Endothelial cell of umbilical vein (primary cell): ENCODE measurements around the gene UBE2G1. TPM values are rescaled to one million over a fixed set of nuclear protein-coding genes. Genes with fewer than 3 reads are reported as not detected.

ENCODE experiments used
- BruUV-seq: library from RNA; stranded (reverse); fragments of 400-500 nt; replicated peaks from 2 replicates; lab custom pipeline; 2021; lab: Mats Ljungman, UMichigan
- CTCF ChIA-PET: fragments of 300-600, 350-600 bp; sonication (Branson Sonifier 250); formaldehyde crosslinking; loops from one replicate; lab custom pipeline; 2021; ENCODE audit warnings: antibody characterized with exemption, inconsistent platforms; lab: Charles Lee
- POLR2A ChIA-PET: fragments of 300-600, 350-600 bp; sonication (Branson Sonifier 250); formaldehyde crosslinking; loops from one replicate; lab custom pipeline; 2021; ENCODE audit warnings: antibody characterized with exemption, inconsistent platforms; lab: Charles Lee
- DNase-seq: peaks from one replicate; pipeline ENCODE4 v3.0.0-alpha.2; 2011; ENCODE audit warnings: low read depth, low spot score
- FAIRE-seq: peaks from 2 replicates; lab custom pipeline; 2011; peaks lifted over from hg19 to GRCh38; lab: Jason Lieb, UNC
- H2AFZ ChIP-seq: 2 replicates; pipeline ENCODE4 v1.6.0; 2012; ENCODE audit warnings: low read depth, low read length, control low read depth, inconsistent platforms
- H3K27ac ChIP-seq: 2 replicates; pipeline ENCODE4 v1.5.1; 2011; ENCODE audit warnings: low read depth, mild to moderate bottlenecking, control low read depth, low read length, moderate library complexity; ENCODE audit not compliant: insufficient read depth
- H3K27me3 ChIP-seq, 2 experiments: 2 replicates each; pipeline versions ENCODE4 v1.6.0 to v1.6.1; 2011; ENCODE audit warnings: low read length in 2 of 2, mixed read lengths in 1 of 2; ENCODE audit not compliant: control insufficient read depth in 2 of 2, insufficient read depth in 2 of 2
- H3K36me3 ChIP-seq, 2 experiments: 2 replicates in 1 of 2; 3 replicates in 1 of 2; pipeline ENCODE4 v1.5.1; 2011; ENCODE audit warnings: low read length in 2 of 2, mild to moderate bottlenecking in 1 of 2, moderate library complexity in 1 of 2; ENCODE audit not compliant: control insufficient read depth in 2 of 2, insufficient read depth in 2 of 2; ENCODE audit errors: extremely low read depth in 1 of 2
- H3K4me1 ChIP-seq: 3 replicates; pipeline ENCODE4 v1.5.1; 2011; ENCODE audit warnings: mild to moderate bottlenecking, low read length; ENCODE audit not compliant: control insufficient read depth, insufficient read depth; ENCODE audit errors: extremely low read depth
- H3K4me2 ChIP-seq: 2 replicates; pipeline ENCODE4 v1.6.1; 2011; ENCODE audit warnings: low read length, control low read depth, mixed read lengths; ENCODE audit not compliant: insufficient read depth
- H3K4me3 ChIP-seq, 3 experiments: fragments of 200-600 bp in 1 of 3; sonication (generic), shearing (Covaris generic) in 1 of 3; replicated peaks in 1 of 3; 2 replicates each; pipeline ENCODE4 v1.5.1; 2011 to 2016; ENCODE audit warnings: control low read depth in 3 of 3, low read length in 3 of 3, mild to moderate bottlenecking in 2 of 3, inconsistent platforms in 1 of 3, low read depth in 1 of 3, moderate library complexity in 1 of 3; ENCODE audit not compliant: insufficient read depth in 1 of 3
- H3K79me2 ChIP-seq: 2 replicates; pipeline ENCODE4 v1.6.0; 2012; ENCODE audit warnings: low read length, inconsistent platforms; ENCODE audit not compliant: control insufficient read depth, insufficient read depth
- H3K9ac ChIP-seq: replicated peaks from 2 replicates; pipeline ENCODE3; 2011; ENCODE audit warnings: low read length, control low read depth; ENCODE audit not compliant: insufficient read depth; ENCODE audit errors: extremely low read depth
- H3K9me1 ChIP-seq: replicated peaks from 3 replicates; pipeline ENCODE4 v1.6.0; 2011; ENCODE audit warnings: mild to moderate bottlenecking, low read length; ENCODE audit not compliant: control insufficient read depth, insufficient read depth; ENCODE audit errors: extremely low read depth
- H3K9me3 ChIP-seq: replicated peaks from 2 replicates; pipeline ENCODE4 v1.5.1; 2012; ENCODE audit warnings: low read length, inconsistent platforms; ENCODE audit not compliant: control insufficient read depth, insufficient read depth
- H4K20me1 ChIP-seq: replicated peaks from 2 replicates; pipeline ENCODE3; 2011; ENCODE audit warnings: mild to moderate bottlenecking, low read length; ENCODE audit not compliant: control insufficient read depth, insufficient read depth; ENCODE audit errors: extremely low read depth
- EZH2 ChIP-seq: IDR thresholded peaks from 2 replicates; pipeline ENCODE4 v1.6.1; 2012; ENCODE audit warnings: borderline replicate concordance, low read depth, mild to moderate bottlenecking, moderate library complexity, low read length, inconsistent platforms; ENCODE audit not compliant: severe bottlenecking
- FOS ChIP-seq: IDR thresholded peaks from 2 replicates; pipeline ENCODE4 v1.6.1; 2011; ENCODE audit warnings: mild to moderate bottlenecking, low read length, moderate library complexity, borderline replicate concordance; ENCODE audit not compliant: insufficient read depth
- GATA2 ChIP-seq: IDR thresholded peaks from 2 replicates; pipeline ENCODE4 v1.7.0; 2011; ENCODE audit warnings: low read depth, mild to moderate bottlenecking, moderate library complexity, mixed read lengths, low read length; ENCODE audit not compliant: insufficient read length, insufficient read depth
- JUN ChIP-seq: IDR thresholded peaks from 2 replicates; pipeline ENCODE4 v1.6.1; 2011; ENCODE audit warnings: borderline replicate concordance, low read depth; ENCODE audit not compliant: insufficient read length, insufficient read depth
- MYC ChIP-seq: IDR thresholded peaks from one replicate; pipeline ENCODE4 v1.6.1; 2011; ENCODE audit warnings: mild to moderate bottlenecking, low read depth, low read length
- POLR2A ChIP-seq: IDR thresholded peaks from 2 replicates; pipeline ENCODE4 v1.6.1; 2012; ENCODE audit warnings: low read depth, mild to moderate bottlenecking, control low read depth, low read length
- POLR2AphosphoS5 ChIP-seq: IDR thresholded peaks from 2 replicates; pipeline ENCODE4 v1.6.1; 2012; ENCODE audit warnings: low read depth, mild to moderate bottlenecking, control low read depth, low read length, moderate library complexity; ENCODE audit not compliant: insufficient read depth
- dilution Hi-C: fragments of 300-500 bp; cut with MboI; formaldehyde crosslinking; loops from one replicate; pipeline ENCODE4 v1.15.0; 2019; ENCODE audit warnings: low sequenced_read_pairs; ENCODE audit not compliant: extremely low pct_ligation_motif_present
- intact Hi-C: fragments of 100-400 bp; cut with micrococcal nuclease; formaldehyde crosslinking; loops from one replicate; pipeline ENCODE4 v1.10.0; 2022
- polyA plus RNA-seq, 4 experiments: library from polyadenylated mRNA; depleted of rRNA in 3 of 4; stranded (reverse) in 3 of 4; unstranded in 1 of 4; fragments of >200 nt; gene quantifications; 2 replicates each; pipeline versions ENCODE4 v1.2.1 to v1.2.3, GENCODE V29; 2011 to 2012; ENCODE audit warnings: missing spikeins in 1 of 4
- total RNA-seq: library from RNA; stranded (reverse); gene quantifications from 2 replicates; pipeline ENCODE4 v1.2.3, GENCODE V29; 2021
- TF ChIP-seq, protein P1 (sequence below), 2 donors: IDR thresholded peaks; 1 replicate in 1 of 2; 2 replicates in 1 of 2; pipeline ENCODE4 v1.5.1; 2011; ENCODE audit warnings: low read length in 2 of 2, mild to moderate bottlenecking in 2 of 2, moderate library complexity in 2 of 2, control low read depth in 1 of 2, inconsistent platforms in 1 of 2, low read depth in 1 of 2; ENCODE audit not compliant: insufficient read depth in 1 of 2; ENCODE audit errors: extremely low read depth in 1 of 2
- TF ChIP-seq, protein P2 (sequence below): IDR thresholded peaks from 2 replicates; pipeline ENCODE4 v1.6.1; 2011; ENCODE audit not compliant: insufficient read depth, insufficient read length

Gene UBE2G1
- total and polyA plus RNA-seq, 2 donors (not counting 3 experiments of a cell fraction or from before 2014, with no cell fraction given) = 29.2 to 79.6 TPM

DNA sequence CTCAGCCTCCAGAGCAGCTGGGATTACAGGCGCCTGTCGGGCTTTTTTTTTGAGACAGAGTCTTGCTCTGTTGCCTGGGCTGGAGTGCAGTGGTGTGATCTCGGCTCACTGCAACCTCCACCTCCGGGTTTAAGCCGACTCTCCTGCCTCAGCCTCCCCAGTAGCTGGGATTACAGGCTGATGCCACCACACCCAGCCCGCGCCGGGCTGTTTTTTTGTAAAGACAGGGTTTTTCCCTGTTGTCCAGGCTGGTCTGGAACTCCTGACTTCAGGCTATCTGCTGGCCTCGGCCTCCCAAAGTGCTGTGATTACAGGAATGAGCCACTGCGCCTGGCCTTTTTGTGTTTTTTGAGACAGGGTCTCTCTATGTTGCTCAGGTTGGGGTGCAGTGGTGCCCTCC lies 39.9 kb upstream of the UBE2G1 start:
- Histone ChIP-seq H3K36me3 (no peaks in the 10 kb centered on the region), H3K9ac (no peak overlapping the region), H3K4me2 (no peak overlapping the region), H3K4me3 (no peak overlapping the region), H4K20me1 (no peaks in the 10 kb centered on the region), H3K9me1 (no peaks in the 10 kb centered on the region), H3K79me2 (no peaks in the 10 kb centered on the region), H3K4me1 (no peaks in the 10 kb centered on the region), H2AFZ (no peak overlapping the region), H3K27ac (no peak overlapping the region), H3K27me3 (no peaks in the 10 kb centered on the region), H3K9me3 (no peaks in the 10 kb centered on the region)
- FAIRE-seq = no peak
- CTCF ChIA-PET = interaction anchor here (1.3 kb wide), 1 partner anchor 191 kb away, joined by 9 read pairs; no protein-coding TSS in a partner anchor
- POLR2A ChIA-PET = no interaction called here
- TF ChIP-seq JUN = no peak
- no peak for TF ChIP-seq FOS
- no peak for TF ChIP-seq POLR2AphosphoS5
- dilution Hi-C loops = no loop called here
- intact Hi-C loops = no loop called here
- no TSS peak for BruUV-seq
- DNase-seq = no peak

DNA sequence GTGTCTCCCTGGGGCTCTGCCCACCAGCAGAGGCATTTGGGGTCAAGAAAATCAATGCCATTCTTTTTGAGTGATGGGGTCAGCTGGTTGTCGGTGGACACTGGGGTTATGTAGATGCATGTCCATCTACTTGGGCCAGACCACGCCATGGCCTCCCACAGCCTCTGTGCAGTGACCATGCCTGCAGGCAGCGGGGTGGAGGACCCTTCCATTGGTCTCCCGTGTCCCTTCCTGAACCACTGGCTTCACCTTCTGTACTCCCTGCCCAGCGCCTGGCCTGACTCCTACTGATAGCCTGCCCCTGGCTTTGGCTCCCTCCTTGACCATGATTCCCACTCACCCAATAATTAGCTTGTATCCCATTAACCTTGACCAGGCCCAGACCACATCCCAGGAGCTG lies 39.2 kb upstream of the UBE2G1 start:
- H4K20me1 ChIP-seq = no peaks in the 10 kb centered on the region
- BruUV-seq = no TSS peak
- FAIRE-seq = no peak

More for the DNA sequence above, 39.2 kb upstream of the UBE2G1 start:
- TF ChIP-seq JUN = no peak
- TF ChIP-seq MYC = no peak
- no peak for TF ChIP-seq POLR2A
- TF ChIP-seq, protein P1, sequence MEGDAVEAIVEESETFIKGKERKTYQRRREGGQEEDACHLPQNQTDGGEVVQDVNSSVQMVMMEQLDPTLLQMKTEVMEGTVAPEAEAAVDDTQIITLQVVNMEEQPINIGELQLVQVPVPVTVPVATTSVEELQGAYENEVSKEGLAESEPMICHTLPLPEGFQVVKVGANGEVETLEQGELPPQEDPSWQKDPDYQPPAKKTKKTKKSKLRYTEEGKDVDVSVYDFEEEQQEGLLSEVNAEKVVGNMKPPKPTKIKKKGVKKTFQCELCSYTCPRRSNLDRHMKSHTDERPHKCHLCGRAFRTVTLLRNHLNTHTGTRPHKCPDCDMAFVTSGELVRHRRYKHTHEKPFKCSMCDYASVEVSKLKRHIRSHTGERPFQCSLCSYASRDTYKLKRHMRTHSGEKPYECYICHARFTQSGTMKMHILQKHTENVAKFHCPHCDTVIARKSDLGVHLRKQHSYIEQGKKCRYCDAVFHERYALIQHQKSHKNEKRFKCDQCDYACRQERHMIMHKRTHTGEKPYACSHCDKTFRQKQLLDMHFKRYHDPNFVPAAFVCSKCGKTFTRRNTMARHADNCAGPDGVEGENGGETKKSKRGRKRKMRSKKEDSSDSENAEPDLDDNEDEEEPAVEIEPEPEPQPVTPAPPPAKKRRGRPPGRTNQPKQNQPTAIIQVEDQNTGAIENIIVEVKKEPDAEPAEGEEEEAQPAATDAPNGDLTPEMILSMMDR (IDR thresholded peaks at IDR 0.05; ENCODE audit: extremely low read depth in 1 of 2, insufficient read depth in 1 of 2, low read depth in 1 of 2, low read length in 2 of 2) = no peak
- TF ChIP-seq, protein P2, sequence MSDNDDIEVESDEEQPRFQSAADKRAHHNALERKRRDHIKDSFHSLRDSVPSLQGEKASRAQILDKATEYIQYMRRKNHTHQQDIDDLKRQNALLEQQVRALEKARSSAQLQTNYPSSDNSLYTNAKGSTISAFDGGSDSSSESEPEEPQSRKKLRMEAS = no peak
- TF ChIP-seq POLR2AphosphoS5 = no peak
- no peak for TF ChIP-seq FOS
- no peak for TF ChIP-seq EZH2
- no peak for TF ChIP-seq GATA2
- no peaks in the 10 kb centered on the region for H3K4me1 ChIP-seq
- intact Hi-C loops = no loop called here
- no peak overlapping the region for H2AFZ ChIP-seq
- no peaks in the 10 kb centered on the region for H3K9me3 ChIP-seq
- POLR2A ChIA-PET = no interaction called here
- no peak overlapping the region for H3K4me2 ChIP-seq
- no peak for DNase-seq
- H3K27ac ChIP-seq = no peak overlapping the region
- no peak overlapping the region for H3K4me3 ChIP-seq
- H3K27me3 ChIP-seq = no peaks in the 10 kb centered on the region
- H3K9ac ChIP-seq = no peak overlapping the region
- no peaks in the 10 kb centered on the region for H3K36me3 ChIP-seq
- CTCF ChIA-PET = interaction anchor here (1.0 to 1.3 kb wide), 2 partner anchors 190 to 206 kb away, joined by 3 to 9 read pairs; no protein-coding TSS in a partner anchor
- dilution Hi-C loops = no loop called here
- no peaks in the 10 kb centered on the region for H3K9me1 ChIP-seq
- no peaks in the 10 kb centered on the region for H3K79me2 ChIP-seq
